ENCODE measurements around the gene TMEM214.

TMEM214 gene

GRCh38 chr2:27019459-27019858 is 13.3 kb upstream of the TMEM214 start:
- DNase-seq (ENCODE audit: extremely low read depth, low read depth) = no peak
- TF ChIP-seq CTCF (IDR thresholded peaks at IDR 0.05; ENCODE audit: low read depth, low read length, missing control alignments) = no peak

GRCh38 chr2:27019931-27020855 is 12.6 kb upstream of the TMEM214 start:
- no peak for DNase-seq (ENCODE audit: extremely low read depth, low read depth)
- no peak for TF ChIP-seq CTCF (IDR thresholded peaks at IDR 0.05; ENCODE audit: low read depth, low read length, missing control alignments)
- no peak overlapping the region for H3K4me3 ChIP-seq (replicated peaks; ENCODE audit: low read depth, low read length)

More at GRCh38 chr2:27019459-27019858, 13.3 kb upstream of the TMEM214 start:
- H3K4me3 ChIP-seq (replicated peaks; ENCODE audit: low read depth, low read length) = no peak overlapping the region

GRCh38 chr2:27021253-27022049 is 11.3 kb upstream of the TMEM214 start:
- TF ChIP-seq CTCF (IDR thresholded peaks at IDR 0.05; ENCODE audit: low read depth, low read length, missing control alignments) = no peak
- no peak overlapping the region for H3K4me3 ChIP-seq (replicated peaks; ENCODE audit: low read depth, low read length)
- no peak for DNase-seq (ENCODE audit: extremely low read depth, low read depth)

GRCh38 chr2:27023740-27024139 is 9.0 kb upstream of the TMEM214 start:
- H3K4me3 ChIP-seq (replicated peaks; ENCODE audit: low read depth, low read length) = no peak overlapping the region
- no peak for DNase-seq (ENCODE audit: extremely low read depth, low read depth)
- no peak for TF ChIP-seq CTCF (IDR thresholded peaks at IDR 0.05; ENCODE audit: low read depth, low read length, missing control alignments)

- no peak overlapping the region for H3K4me3 ChIP-seq (replicated peaks; ENCODE audit: low read depth, low read length)
- DNase-seq (ENCODE audit: extremely low read depth, low read depth) = no peak
- peak; percentile 13 for TF ChIP-seq CTCF (IDR thresholded peaks at IDR 0.05; ENCODE audit: low read depth, low read length, missing control alignments)
Measured at GRCh38 chr2:27024188-27024587, 8.6 kb upstream of the TMEM214 start.

- no peak for DNase-seq (ENCODE audit: extremely low read depth, low read depth)
- no peak for TF ChIP-seq CTCF (IDR thresholded peaks at IDR 0.05; ENCODE audit: low read depth, low read length, missing control alignments)
- H3K4me3 ChIP-seq (replicated peaks; ENCODE audit: low read depth, low read length) = no peak overlapping the region
Measured at GRCh38 chr2:27024812-27025211, 8.0 kb upstream of the TMEM214 start.

Measured in HFF-Myc (cell line).